Neural crest cell (in vitro differentiated cells): Measurements from ENCODE around the gene MYO7A. TPM values are rescaled to one million over a fixed set of nuclear protein-coding genes. Genes with fewer than 3 reads are reported as not detected.

Experiments
- DNase-seq: peaks from one replicate; pipeline ENCODE4 v3.0.0; 2021; ENCODE audit warnings: low read depth, mixed read lengths, low spot score
- H3K27ac Mint-ChIP-seq: one replicate; pipeline ENCODE4 v1.8.0; 2021; ENCODE audit warnings: mild to moderate bottlenecking, mixed read lengths; ENCODE audit not compliant: unreplicated experiment
- H3K27me3 Mint-ChIP-seq: 2 replicates; pipeline ENCODE4 v1.8.0; 2021; ENCODE audit warnings: low read depth, mild to moderate bottlenecking, mixed read lengths
- H3K36me3 Mint-ChIP-seq: 2 replicates; pipeline ENCODE4 v1.8.0; 2021; ENCODE audit warnings: low read depth, mild to moderate bottlenecking, mixed read lengths
- H3K4me1 Mint-ChIP-seq: 2 replicates; pipeline ENCODE4 v1.8.0; 2021; ENCODE audit warnings: mixed read lengths
- H3K4me3 Mint-ChIP-seq: one replicate; pipeline ENCODE4 v1.8.0; 2021; ENCODE audit warnings: mild to moderate bottlenecking, mixed read lengths
- H3K9me3 Mint-ChIP-seq: 2 replicates; pipeline ENCODE4 v1.8.0; 2021; ENCODE audit warnings: mixed read lengths
- CTCF ChIP-seq: fragments of 200-600 bp; sonication (generic); conservative IDR thresholded peaks from 2 replicates; pipeline ENCODE4 v1.5.0; 2021; ENCODE audit warnings: antibody characterized with exemption, mild to moderate bottlenecking
- total RNA-seq: library from RNA; stranded (reverse); gene quantifications from 2 replicates; pipeline ENCODE4 v1.2.1, GENCODE V29; 2021

The MYO7A gene
- total RNA-seq, 1 donor from 2014 or later = 2.5 TPM

- no peak for TF ChIP-seq CTCF
- no peak for DNase-seq
- no peaks in the 10 kb centered on the region for H3K36me3 Mint-ChIP-seq
- no peak overlapping the region for H3K4me3 Mint-ChIP-seq
- no peaks in the 10 kb centered on the region for H3K27me3 Mint-ChIP-seq
- H3K4me1 Mint-ChIP-seq = no peaks in the 10 kb centered on the region
- no peak overlapping the region for H3K27ac Mint-ChIP-seq
- H3K9me3 Mint-ChIP-seq = peaks cover 3% of the 10 kb centered on the region
Observed at GRCh38 chr11:77181799-77182541, 53.9 kb downstream of the MYO7A start.

- no peak overlapping the region for H3K4me3 Mint-ChIP-seq
- TF ChIP-seq CTCF = no peak
- no peaks in the 10 kb centered on the region for H3K36me3 Mint-ChIP-seq
- no peaks in the 10 kb centered on the region for H3K27me3 Mint-ChIP-seq
- peaks cover 3% of the 10 kb centered on the region for H3K9me3 Mint-ChIP-seq
- DNase-seq = no peak
- H3K4me1 Mint-ChIP-seq = no peaks in the 10 kb centered on the region
- no peak overlapping the region for H3K27ac Mint-ChIP-seq
Observed at GRCh38 chr11:77182542-77183430, 54.7 kb downstream of the MYO7A start.

GRCh38 chr11:77183431-77183984 lies 55.5 kb downstream of the MYO7A start:
- Mint-ChIP-seq H3K4me3 (no peak overlapping the region), H3K9me3 (peaks cover under 1% of the 10 kb centered on the region), H3K27ac (peak overlapping the region; percentile 92), H3K4me1 (peaks cover 4% of the 10 kb centered on the region), H3K36me3 (no peaks in the 10 kb centered on the region), H3K27me3 (no peaks in the 10 kb centered on the region)
- TF ChIP-seq CTCF = no peak
- no peak for DNase-seq

GRCh38 chr11:77184136-77184860 lies 56.3 kb downstream of the MYO7A start:
- Mint-ChIP-seq H3K27me3 (no peaks in the 10 kb centered on the region), H3K9me3 (no peaks in the 10 kb centered on the region), H3K27ac (no peak overlapping the region), H3K4me3 (no peak overlapping the region), H3K36me3 (no peaks in the 10 kb centered on the region), H3K4me1 (peaks cover 6% of the 10 kb centered on the region)
- DNase-seq = no peak
- TF ChIP-seq CTCF = no peak

- Mint-ChIP-seq H3K4me1 (peaks cover 6% of the 10 kb centered on the region), H3K9me3 (no peaks in the 10 kb centered on the region), H3K27me3 (no peaks in the 10 kb centered on the region), H3K27ac (no peak overlapping the region), H3K36me3 (no peaks in the 10 kb centered on the region), H3K4me3 (no peak overlapping the region)
- no peak for DNase-seq
- no peak for TF ChIP-seq CTCF
Observed at GRCh38 chr11:77186302-77186701, 58.3 kb downstream of the MYO7A start.
